HEK293 (cell line): ENCODE results near the gene BRD1.

Experiments
- CTCF ChIA-PET: fragments of 350-600 bp; formaldehyde crosslinking; extraction: SDS; loops from one replicate; lab custom pipeline; 2021; ENCODE audit warnings: antibody characterized with exemption; lab: Yijun Ruan, JAX
- POLR2A ChIA-PET: fragments of 300-600 bp; formaldehyde crosslinking; extraction: SDS; loops from one replicate; lab custom pipeline; 2020; ENCODE audit warnings: antibody characterized with exemption, inconsistent platforms; lab: Yijun Ruan, JAX
- H3K27ac ChIP-seq: fragments of 200-500 bp; sonication (Bioruptor generic); 2 replicates; pipeline ENCODE4 v1.5.1; 2014; ENCODE audit warnings: low read depth, low read length, control low read depth, inconsistent platforms; ENCODE audit errors: extremely low read depth
- H3K36me3 ChIP-seq, 2 experiments: fragments of 200-500 bp in 1 of 2; sonication (Bioruptor generic) in 1 of 2; 1 replicate in 1 of 2; 2 replicates in 1 of 2; pipeline ENCODE4 v1.5.1; 2014 to 2017; ENCODE audit warnings: inconsistent platforms in 2 of 2, low read length in 2 of 2; ENCODE audit not compliant: control insufficient read depth in 2 of 2, insufficient read depth in 1 of 2
- H3K4me1 ChIP-seq: fragments of 200-500 bp; sonication (Bioruptor generic); 2 replicates; pipeline ENCODE4 v1.5.1; 2014; ENCODE audit warnings: mild to moderate bottlenecking, low read length, inconsistent platforms; ENCODE audit not compliant: control insufficient read depth, insufficient read depth
- H3K4me3 ChIP-seq: 2 replicates; pipeline ENCODE4 v1.5.1; 2011; ENCODE audit warnings: low read depth, mild to moderate bottlenecking, control low read depth, low read length, moderate library complexity
- H3K9me3 ChIP-seq: fragments of 200-500 bp; sonication (Bioruptor generic); 2 replicates; pipeline ENCODE4 v1.5.1; 2014; ENCODE audit warnings: low read depth, low read length, inconsistent platforms; ENCODE audit not compliant: control insufficient read depth, insufficient read depth
- KLF7 ChIP-seq: fragments of 450-650 bp; formaldehyde crosslinking; IDR thresholded peaks from 2 replicates; pipeline ENCODE4 v1.5.1; 2016; ENCODE audit warnings: missing biosample characterization, missing genetic modification characterization, borderline replicate concordance
- MZF1 ChIP-seq: fragments of 450-650 bp; formaldehyde crosslinking; IDR thresholded peaks from 2 replicates; pipeline ENCODE4 v1.5.1; 2017; ENCODE audit warnings: missing biosample characterization, missing genetic modification characterization, borderline replicate concordance
- OVOL3 ChIP-seq: fragments of 450-650 bp; formaldehyde crosslinking; IDR thresholded peaks from 2 replicates; pipeline ENCODE4 v1.5.1; 2016; ENCODE audit warnings: missing biosample characterization, missing genetic modification characterization
- PRDM6 ChIP-seq: fragments of 450-650 bp; formaldehyde crosslinking; IDR thresholded peaks from 2 replicates; pipeline ENCODE4 v1.5.1; 2017; ENCODE audit warnings: missing biosample characterization, missing genetic modification characterization
- REPIN1 ChIP-seq: fragments of 450-650 bp; formaldehyde crosslinking; IDR thresholded peaks from 2 replicates; pipeline ENCODE4 v1.5.1; 2017; ENCODE audit warnings: missing biosample characterization, missing genetic modification characterization, low read depth
- TRIM28 ChIP-seq: IDR thresholded peaks from 2 replicates; pipeline ENCODE4 v1.6.1; 2011; ENCODE audit warnings: low read length, control low read depth, borderline replicate concordance
- ZBTB10 ChIP-seq: fragments of 450-650 bp; formaldehyde crosslinking; IDR thresholded peaks from 2 replicates; pipeline ENCODE4 v1.5.1; 2016; ENCODE audit warnings: missing biosample characterization, missing genetic modification characterization
- ZNF146 ChIP-seq: fragments of 450-650 bp; formaldehyde crosslinking; IDR thresholded peaks from 2 replicates; pipeline ENCODE4 v1.5.1; 2016; ENCODE audit warnings: missing biosample characterization, missing genetic modification characterization
- ZNF184 ChIP-seq: fragments of 450-650 bp; IDR thresholded peaks from 2 replicates; pipeline ENCODE4 v1.5.1; 2018; ENCODE audit warnings: missing biosample characterization, mild to moderate bottlenecking, missing genetic modification characterization
- ZNF239 ChIP-seq: fragments of 450-650 bp; formaldehyde crosslinking; IDR thresholded peaks from 2 replicates; pipeline ENCODE4 v1.5.1; 2016; ENCODE audit warnings: missing biosample characterization, missing genetic modification characterization
- ZNF362 ChIP-seq: fragments of 450-650 bp; formaldehyde crosslinking; IDR thresholded peaks from 2 replicates; pipeline ENCODE4 v1.5.1; 2016; ENCODE audit warnings: missing biosample characterization, missing genetic modification characterization
- ZNF510 ChIP-seq: fragments of 450-650 bp; formaldehyde crosslinking; IDR thresholded peaks from 2 replicates; pipeline ENCODE4 v1.5.1; 2018; ENCODE audit warnings: mild to moderate bottlenecking, missing genetic modification characterization, missing biosample characterization; ENCODE audit not compliant: insufficient replicate concordance
- ZNF513 ChIP-seq: fragments of 450-650 bp; IDR thresholded peaks from 2 replicates; pipeline ENCODE4 v1.5.1; 2018; ENCODE audit warnings: missing biosample characterization, missing genetic modification characterization
- ZNF514 ChIP-seq: fragments of 450-650 bp; formaldehyde crosslinking; IDR thresholded peaks from 2 replicates; pipeline ENCODE4 v1.5.1; 2016; ENCODE audit warnings: missing biosample characterization, missing genetic modification characterization
- ZNF544 ChIP-seq: fragments of 450-650 bp; formaldehyde crosslinking; IDR thresholded peaks from 2 replicates; pipeline ENCODE4 v1.5.0; 2017; ENCODE audit warnings: missing biosample characterization, missing genetic modification characterization
- ZNF561 ChIP-seq: fragments of 450-650 bp; IDR thresholded peaks from 2 replicates; pipeline ENCODE4 v1.5.1; 2018; ENCODE audit warnings: missing biosample characterization, missing genetic modification characterization, borderline replicate concordance
- ZNF664 ChIP-seq: fragments of 450-650 bp; formaldehyde crosslinking; IDR thresholded peaks from 2 replicates; pipeline ENCODE4 v1.5.1; 2016; ENCODE audit warnings: missing biosample characterization, missing genetic modification characterization
- ZNF76 ChIP-seq: fragments of 450-650 bp; formaldehyde crosslinking; IDR thresholded peaks from 2 replicates; pipeline ENCODE4; 2016; ENCODE audit warnings: low read depth, missing biosample characterization, missing genetic modification characterization, borderline replicate concordance

The BRD1 gene

GRCh38 chr22:49775191-49775866 lies 52.3 kb downstream of the BRD1 start:
- CTCF ChIA-PET, result interaction anchor here (0.6 to 0.7 kb wide), 2 partner anchors 38 to 45 kb away, joined by 3 to 4 read pairs; no protein-coding TSS in a partner anchor
- Histone ChIP-seq H3K4me3 (no peak overlapping the region), H3K9me3 (no peaks in the 10 kb centered on the region), H3K36me3 (peaks cover 14 to 80% of the 10 kb centered on the region in 2 experiments), H3K27ac (no peak overlapping the region), H3K4me1 (no peaks in the 10 kb centered on the region)
- no peak for TF ChIP-seq ZNF76 (tag by site-specific recombination)
- no peak for TF ChIP-seq ZNF146 (tag by site-specific recombination)
- TF ChIP-seq ZNF184 (tag by site-specific recombination), result no peak
- TF ChIP-seq ZNF513 (tag by site-specific recombination), result no peak
- no peak for TF ChIP-seq ZNF561 (tag by site-specific recombination)
- no peak for TF ChIP-seq REPIN1
- no peak for TF ChIP-seq ZNF664 (tag by site-specific recombination)
- no peak for TF ChIP-seq ZBTB10 (tag by site-specific recombination)
- no peak for TF ChIP-seq OVOL3 (tag by site-specific recombination)
- no peak for TF ChIP-seq KLF7 (tag by site-specific recombination)
- no peak for TF ChIP-seq ZNF239 (tag by site-specific recombination)
- no peak for TF ChIP-seq ZNF510 (tag by site-specific recombination)
- no peak for TF ChIP-seq MZF1 (tag by site-specific recombination)
- TF ChIP-seq ZNF544 (tag by site-specific recombination), result no peak
- TF ChIP-seq TRIM28, result no peak
- no peak for TF ChIP-seq ZNF362 (tag by site-specific recombination)
- TF ChIP-seq ZNF514 (tag by site-specific recombination), result no peak
- no peak for TF ChIP-seq PRDM6 (tag by site-specific recombination)
- POLR2A ChIA-PET, result no interaction called here
